WTC11 (cell line): ENCODE measurements around the gene ALDOB. TPM values are rescaled to one million over a fixed set of nuclear protein-coding genes. Genes with fewer than 3 reads are reported as not detected.

Experiments
- ATAC-seq: fragments of 200-7000 bp; cut with Tn5 transposase; 2 replicates; pipeline ENCODE4 v1.10.0; 2021; ENCODE audit warnings: mild to moderate bottlenecking, moderate library complexity
- CTCF ChIA-PET: fragments of 300-600 bp; sonication (Branson Sonifier 250); formaldehyde crosslinking; loops from one replicate; lab custom pipeline; 2021; ENCODE audit warnings: antibody characterized with exemption; lab: Charles Lee
- POLR2A ChIA-PET: fragments of 350-600 bp; sonication (Branson Sonifier 250); formaldehyde crosslinking; loops from one replicate; lab custom pipeline; 2021; ENCODE audit warnings: antibody characterized with exemption; lab: Charles Lee
- DNase-seq: peaks from one replicate; pipeline ENCODE4 v3.0.0; 2021; ENCODE audit warnings: low spot score
- H3K27ac Mint-ChIP-seq: 2 replicates; pipeline ENCODE4 v1.8.0; 2021; ENCODE audit warnings: mixed read lengths
- H3K27me3 Mint-ChIP-seq: 2 replicates; pipeline ENCODE4 v1.8.0; 2021; ENCODE audit warnings: low read depth, mild to moderate bottlenecking, moderate library complexity, mixed read lengths
- H3K36me3 Mint-ChIP-seq: 2 replicates; pipeline ENCODE4 v1.8.0; 2021; ENCODE audit warnings: mixed read lengths
- H3K4me1 Mint-ChIP-seq: 2 replicates; pipeline ENCODE4 v1.8.0; 2022; ENCODE audit warnings: mixed read lengths
- H3K4me3 Mint-ChIP-seq: 2 replicates; pipeline ENCODE4 v1.8.0; 2021; ENCODE audit warnings: mild to moderate bottlenecking, moderate library complexity, mixed read lengths
- H3K9me3 Mint-ChIP-seq: 2 replicates; pipeline ENCODE4 v1.8.0; 2021; ENCODE audit warnings: mixed read lengths
- AFF4 ChIP-seq: sonication (generic); formaldehyde crosslinking; IDR thresholded peaks from 2 replicates; pipeline ENCODE4 v1.8.1; 2023; ENCODE audit warnings: mild to moderate bottlenecking, missing genetic modification reagents, borderline replicate concordance
- ATF3 ChIP-seq: sonication (generic); formaldehyde crosslinking; conservative IDR thresholded peaks from 2 replicates; pipeline ENCODE4 v1.8.1; 2022; ENCODE audit warnings: mild to moderate bottlenecking, missing genetic modification reagents
- E2F1 ChIP-seq: sonication (generic); formaldehyde crosslinking; IDR thresholded peaks from 2 replicates; pipeline ENCODE4 v1.8.0; 2022; ENCODE audit warnings: mild to moderate bottlenecking, missing genetic modification reagents
- E2F5 ChIP-seq: sonication (generic); formaldehyde crosslinking; IDR thresholded peaks from 2 replicates; pipeline ENCODE4 v1.8.1; 2022; ENCODE audit warnings: mild to moderate bottlenecking, moderate library complexity, missing genetic modification reagents
- ERG ChIP-seq: fragments of 250-450 bp; sonication (Bioruptor Pico); IDR thresholded peaks from 2 replicates; pipeline ENCODE4 v1.8.0; 2021; ENCODE audit warnings: mild to moderate bottlenecking
- GABPB1 ChIP-seq: sonication (generic); formaldehyde crosslinking; IDR thresholded peaks from 2 replicates; pipeline ENCODE4 v1.8.1; 2023; ENCODE audit warnings: mild to moderate bottlenecking, missing genetic modification reagents
- GTF2I ChIP-seq: fragments of 250-450 bp; sonication (Bioruptor Pico); conservative IDR thresholded peaks from 2 replicates; pipeline ENCODE4 v1.4.0; 2021; ENCODE audit warnings: mild to moderate bottlenecking
- HMGA2 ChIP-seq: fragments of 250-450 bp; sonication (Bioruptor Pico); IDR thresholded peaks from 2 replicates; pipeline ENCODE4 v1.4.0; 2021; ENCODE audit warnings: mild to moderate bottlenecking, moderate library complexity
- IRF2 ChIP-seq: sonication (generic); formaldehyde crosslinking; IDR thresholded peaks from 2 replicates; pipeline ENCODE4 v1.8.0; 2022; ENCODE audit warnings: low read depth, missing genetic modification reagents, borderline replicate concordance
- MLX ChIP-seq: sonication (generic); formaldehyde crosslinking; IDR thresholded peaks from 2 replicates; pipeline ENCODE4 v1.8.1; 2023; ENCODE audit warnings: mild to moderate bottlenecking, missing genetic modification reagents, moderate library complexity
- NR3C1 ChIP-seq: sonication (generic); formaldehyde crosslinking; conservative IDR thresholded peaks from 2 replicates; pipeline ENCODE4 v1.8.1; 2023; ENCODE audit warnings: low read depth, mild to moderate bottlenecking, missing genetic modification reagents
- USF1 ChIP-seq: sonication (generic); formaldehyde crosslinking; IDR thresholded peaks from 2 replicates; pipeline ENCODE4 v1.8.0; 2022; ENCODE audit warnings: mild to moderate bottlenecking, missing genetic modification reagents
- ZBTB21 ChIP-seq: sonication (generic); formaldehyde crosslinking; IDR thresholded peaks from 2 replicates; pipeline ENCODE4 v1.8.1; 2023; ENCODE audit warnings: mild to moderate bottlenecking, missing genetic modification reagents, borderline replicate concordance
- ZMAT4 ChIP-seq: fragments of 250-450 bp; sonication (Bioruptor Pico); IDR thresholded peaks from 2 replicates; pipeline ENCODE4 v1.9.0; 2021; ENCODE audit warnings: mild to moderate bottlenecking
- ZNF138 ChIP-seq: sonication (generic); formaldehyde crosslinking; conservative IDR thresholded peaks from 2 replicates; pipeline ENCODE4 v1.8.1; 2022; ENCODE audit warnings: mild to moderate bottlenecking, moderate library complexity, missing genetic modification reagents
- ZNF263 ChIP-seq: sonication (generic); formaldehyde crosslinking; IDR thresholded peaks from 2 replicates; pipeline ENCODE4 v1.8.1; 2022; ENCODE audit warnings: low read depth, mild to moderate bottlenecking, moderate library complexity, missing genetic modification reagents
- ZNF396 ChIP-seq: fragments of 250-450 bp; sonication (Bioruptor Pico); IDR thresholded peaks from 2 replicates; pipeline ENCODE4 v1.8.0; 2021; ENCODE audit warnings: mild to moderate bottlenecking, moderate library complexity, borderline replicate concordance
- ZNF671 ChIP-seq: fragments of 250-450 bp; sonication (Bioruptor Pico); IDR thresholded peaks from 2 replicates; pipeline ENCODE4 v1.8.0; 2021; ENCODE audit warnings: mild to moderate bottlenecking
- ZSCAN18 ChIP-seq: fragments of 250-450 bp; sonication (Bioruptor Pico); IDR thresholded peaks from 2 replicates; pipeline ENCODE4 v2.1.2; 2022; ENCODE audit warnings: mild to moderate bottlenecking, moderate library complexity
- total RNA-seq: library from RNA; stranded (reverse); gene quantifications from 3 replicates; pipeline ENCODE4 v1.2.3, GENCODE V29; 2021

ALDOB gene
- total RNA-seq, 1 experiment from 2014 or later = 0.94 TPM

GRCh38 chr9:101432171-101432570 lies 3.4 kb downstream of the ALDOB start:
- CTCF ChIA-PET = interaction anchor here (1.0 to 2.7 kb wide), 2 partner anchors 17 to 27 kb away, joined by 4 to 14 read pairs; no protein-coding TSS in a partner anchor
- Mint-ChIP-seq H3K4me3 (no peak overlapping the region), H3K36me3 (no peaks in the 10 kb centered on the region), H3K4me1 (peaks cover 3% of the 10 kb centered on the region; the same call in 1 of the 2 replicates), H3K9me3 (no peaks in the 10 kb centered on the region), H3K27me3 (peaks cover 5% of the 10 kb centered on the region), H3K27ac (no peak overlapping the region)
- TF ChIP-seq ZNF396 (CRISPR knock-in tag) (no peak), NR3C1 (CRISPR knock-in tag) (no peak), ERG (CRISPR knock-in tag) (no peak), ATF3 (CRISPR knock-in tag) (no peak), ZNF671 (CRISPR knock-in tag) (no peak), IRF2 (CRISPR knock-in tag) (no peak), ZMAT4 (CRISPR knock-in tag) (no peak), HMGA2 (no peak), USF1 (CRISPR knock-in tag) (no peak), MLX (CRISPR knock-in tag) (no peak), E2F1 (CRISPR knock-in tag) (no peak), AFF4 (CRISPR knock-in tag) (no peak), ZSCAN18 (CRISPR knock-in tag) (no peak), GTF2I (no peak), ZNF263 (CRISPR knock-in tag) (no peak), ZNF138 (CRISPR knock-in tag) (no peak), ZBTB21 (CRISPR knock-in tag) (no peak), GABPB1 (CRISPR knock-in tag) (no peak), E2F5 (CRISPR knock-in tag) (no peak)
- DNase-seq (no peak), ATAC-seq (no peak)
- POLR2A ChIA-PET = no interaction called here
